GM21360 (cell line): ENCODE data around the gene ADIPOQ.
"Not testable (repeated sequence)": the region's sequence is repeated elsewhere in the genome, so short reads cannot be mapped to it uniquely, and the experiment has no call there.

Experiments
- ATAC-seq: cut with Tn5 transposase; IDR thresholded peaks from one replicate; pipeline ENCODE4 v1.9.1; 2021; ENCODE audit warnings: mild to moderate bottlenecking, moderate library complexity; ENCODE audit not compliant: unreplicated experiment

The ADIPOQ gene

DNA sequence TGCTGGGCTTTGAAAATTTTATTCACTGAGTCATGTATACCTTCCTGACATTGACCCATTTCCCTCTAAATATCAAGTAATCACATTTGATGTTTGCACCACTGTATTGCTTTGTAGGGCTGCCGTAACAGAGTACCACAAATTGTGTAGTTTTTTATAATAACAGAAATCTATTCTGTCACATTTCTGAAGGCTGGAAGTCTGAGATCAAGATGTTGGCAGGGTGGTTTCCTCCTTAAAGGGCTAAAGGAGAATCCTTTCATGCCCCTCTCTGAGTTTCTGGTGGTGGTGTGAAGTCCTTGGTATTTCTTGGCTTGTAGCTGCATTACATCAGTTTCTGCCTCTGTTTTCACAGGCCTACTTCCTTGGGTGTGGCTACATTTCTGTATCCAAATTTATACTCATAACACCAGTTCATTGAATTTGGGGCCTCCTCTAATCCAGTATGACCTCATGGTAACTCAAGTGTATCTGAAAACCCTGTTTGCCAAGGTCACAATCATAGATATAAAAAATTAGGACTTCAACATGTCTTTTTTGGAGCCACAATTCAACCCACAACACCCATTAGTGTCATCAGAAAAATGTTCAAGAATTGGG lies 58.7 kb downstream of the ADIPOQ start:
- no peak for ATAC-seq

DNA sequence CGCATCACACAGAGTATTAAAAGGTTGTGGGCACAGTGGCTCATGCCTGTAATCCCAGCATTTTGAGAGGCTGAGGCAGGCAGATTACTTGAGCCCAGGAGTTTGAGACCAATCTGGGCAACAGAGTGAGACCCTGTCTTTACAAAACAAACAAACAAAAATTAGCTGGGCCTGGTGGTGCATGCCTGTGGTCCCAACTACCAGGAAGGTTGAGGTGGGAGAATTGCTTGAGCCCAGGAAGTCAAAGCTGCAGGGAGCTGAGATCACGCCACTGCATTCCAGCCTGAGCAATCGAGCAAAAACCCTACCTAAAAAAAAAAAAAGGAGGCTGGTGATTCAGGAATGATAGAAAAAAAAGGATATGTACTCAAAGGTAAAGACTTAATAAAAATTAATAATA lies 59.6 kb downstream of the ADIPOQ start:
- ATAC-seq, result no peak

DNA sequence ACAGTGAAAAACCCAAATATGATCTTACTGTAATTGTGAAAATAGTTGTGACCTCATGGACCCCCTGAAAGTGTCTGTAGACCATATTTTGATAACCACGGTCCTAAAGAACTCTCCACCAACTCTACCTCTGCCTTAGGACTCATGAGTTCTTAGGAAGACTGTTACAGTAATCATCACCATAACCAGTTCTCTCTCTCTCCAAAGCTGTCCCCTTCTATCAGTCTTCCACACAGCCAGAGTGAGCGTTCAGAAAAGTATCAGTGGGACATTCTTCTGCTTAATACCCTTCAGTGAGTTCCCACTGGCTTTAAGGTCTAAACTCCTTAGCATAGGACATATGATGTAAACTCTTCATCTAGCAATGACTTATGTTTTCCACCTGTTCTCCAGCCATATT lies 60.2 kb downstream of the ADIPOQ start:
- no peak for ATAC-seq

DNA sequence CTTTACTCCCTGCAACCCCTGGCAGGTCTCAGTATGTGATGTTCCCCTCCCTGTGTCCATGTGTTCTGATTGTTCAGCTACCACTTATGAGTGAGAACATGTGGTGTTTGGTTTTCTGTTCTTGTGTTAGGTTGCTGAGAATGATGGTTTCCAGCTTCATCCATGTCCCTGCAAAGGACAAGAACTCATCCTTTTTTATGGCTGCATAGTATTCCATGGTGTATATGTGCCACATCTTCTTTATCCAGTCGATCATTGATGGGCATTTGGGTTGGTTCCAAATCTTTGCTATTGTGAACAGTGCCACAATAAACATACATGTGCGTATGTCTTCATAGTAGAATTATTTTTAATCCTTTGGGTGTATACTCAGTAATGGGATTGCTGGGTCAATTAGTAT lies 61.2 kb downstream of the ADIPOQ start:
- ATAC-seq, result not testable (repeated sequence)

DNA sequence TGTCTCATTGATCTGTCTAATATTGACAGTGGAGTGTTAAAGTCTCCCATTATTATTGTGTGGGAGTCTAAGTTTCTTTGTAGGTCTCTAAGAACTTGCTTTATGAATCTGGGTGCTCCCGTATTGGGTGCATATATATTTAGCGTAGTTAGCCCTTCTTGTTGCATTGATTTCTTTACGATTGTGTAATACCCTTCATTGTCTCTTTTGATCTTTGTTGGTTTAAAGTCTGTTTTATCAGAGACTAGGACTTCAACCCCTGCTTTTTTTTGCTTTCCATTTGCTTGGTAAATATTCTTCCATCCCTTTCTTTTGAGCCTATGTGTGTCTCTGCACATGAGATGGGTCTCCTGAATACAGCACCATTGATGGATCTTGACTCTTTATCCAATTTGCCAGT lies 64.6 kb downstream of the ADIPOQ start:
- not testable (repeated sequence) for ATAC-seq
